GM19193 (cell line): ENCODE results near the gene SUFU.

Experiments
- POLR2A ChIP-seq: IDR thresholded peaks from 4 replicates; pipeline ENCODE4 v1.6.1; 2011; ENCODE audit not compliant: insufficient read depth, insufficient read length; ENCODE audit errors: extremely low read depth

The SUFU gene

DNA sequence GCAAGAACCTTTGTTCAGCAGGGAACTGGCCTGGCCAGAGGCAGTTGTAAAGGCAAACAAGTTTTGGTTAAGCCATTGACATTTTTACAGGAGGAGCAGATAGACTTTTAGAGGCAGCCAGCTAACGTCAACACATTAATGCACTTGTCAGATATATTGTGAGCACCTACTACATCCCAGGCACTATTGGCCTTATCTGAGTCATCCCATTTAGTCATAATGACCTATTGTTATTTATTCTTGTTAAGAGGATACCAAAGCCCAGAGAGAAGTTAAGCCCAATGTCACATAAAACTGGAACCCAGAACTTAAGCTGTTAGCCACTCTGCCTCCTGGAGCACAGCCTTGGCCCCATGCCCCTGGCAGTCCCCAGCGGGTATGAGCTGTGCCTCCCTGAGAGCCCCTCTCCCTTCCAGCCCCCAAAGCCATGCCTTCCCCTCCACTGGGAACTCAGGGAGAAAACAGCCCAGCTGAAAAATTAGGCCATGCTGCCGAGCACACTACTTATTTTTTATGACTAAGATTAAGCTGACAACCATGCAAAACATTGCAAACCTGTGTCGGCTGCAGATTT, 107.8 kb downstream of the SUFU start:
- TF ChIP-seq POLR2A = no peak

GRCh38 chr10:102612964-102613275, 109.1 kb downstream of the SUFU start:
- no peak for TF ChIP-seq POLR2A

DNA sequence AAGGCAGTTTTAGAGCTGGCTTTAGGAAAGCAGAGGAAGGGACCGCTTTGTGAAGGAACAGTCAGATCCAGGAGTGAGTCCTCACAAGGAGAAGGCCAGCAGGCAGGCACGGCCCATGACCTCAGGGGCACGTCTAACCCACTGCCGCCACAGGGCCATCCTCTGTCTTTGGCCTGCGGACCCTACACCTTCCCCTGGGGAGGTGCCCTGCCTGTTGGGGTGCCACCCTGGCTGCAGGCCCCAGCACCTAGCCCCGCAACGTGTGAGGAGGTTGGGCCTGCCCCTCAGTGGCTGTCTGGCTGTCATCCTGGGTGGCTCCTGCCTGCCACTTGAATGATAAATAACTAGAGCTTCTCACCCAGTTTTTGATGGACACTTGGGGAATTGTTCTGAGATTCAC, 109.5 kb downstream of the SUFU start:
- no peak for TF ChIP-seq POLR2A

DNA sequence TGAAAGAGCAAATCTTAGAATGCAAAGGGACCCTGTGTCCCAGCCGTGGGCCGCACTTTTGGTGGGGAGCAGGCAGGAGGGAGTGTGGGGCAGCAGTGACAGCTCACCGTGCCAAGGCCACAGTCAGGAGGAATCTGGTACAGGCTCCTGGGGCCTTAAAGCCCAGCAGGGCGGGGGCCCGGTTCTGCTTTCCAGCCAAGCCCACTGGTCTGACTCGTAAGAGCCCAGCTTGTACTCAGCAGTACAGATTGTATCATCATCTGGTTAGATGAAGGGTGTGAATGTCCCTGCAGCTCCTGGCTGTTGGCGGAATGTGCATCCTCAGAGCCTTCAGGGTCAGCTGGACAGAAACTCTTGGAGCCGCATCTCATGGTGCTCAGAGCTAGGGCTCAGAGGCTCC, 110.0 kb downstream of the SUFU start:
- no peak for TF ChIP-seq POLR2A

- no peak for TF ChIP-seq POLR2A
Measured at GRCh38 chr10:102614888-102615287, 111.1 kb downstream of the SUFU start.

- no peak for TF ChIP-seq POLR2A
Measured at GRCh38 chr10:102615361-102615760, 111.6 kb downstream of the SUFU start.

DNA sequence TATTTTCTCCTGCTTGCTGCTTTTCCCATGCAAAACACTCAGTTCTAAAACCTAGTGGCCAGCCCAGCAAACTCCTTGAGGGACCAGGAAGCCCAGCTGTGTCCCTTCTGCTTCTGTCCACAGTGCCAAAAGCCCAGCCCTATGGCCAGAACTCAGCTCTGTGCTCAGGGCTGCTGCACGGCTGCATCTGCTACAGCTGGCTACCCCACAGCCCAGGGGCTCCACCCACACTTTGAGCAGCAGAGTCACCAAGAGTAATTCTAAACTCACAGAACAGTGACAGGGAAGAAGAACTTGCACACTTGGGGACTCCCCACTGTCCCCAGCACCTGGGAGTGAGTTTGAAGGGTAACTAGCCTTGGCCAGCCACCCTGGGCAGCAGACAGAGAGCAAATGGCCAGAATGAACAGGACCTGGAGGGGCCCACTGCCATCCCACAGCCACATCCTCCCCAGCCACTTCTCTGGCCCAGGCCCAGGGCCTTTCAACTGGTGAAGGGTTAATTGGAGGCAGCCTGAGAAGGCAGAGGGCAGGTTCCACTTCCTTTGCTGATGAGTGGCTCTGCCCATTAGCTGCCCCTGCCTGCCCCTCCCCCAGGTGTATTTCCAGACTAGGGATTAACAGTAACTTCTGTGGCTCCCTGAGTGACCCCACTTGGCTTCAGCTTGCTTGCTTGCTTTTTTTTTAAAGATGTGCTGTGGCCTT, 112.4 kb downstream of the SUFU start:
- TF ChIP-seq POLR2A = no peak

DNA sequence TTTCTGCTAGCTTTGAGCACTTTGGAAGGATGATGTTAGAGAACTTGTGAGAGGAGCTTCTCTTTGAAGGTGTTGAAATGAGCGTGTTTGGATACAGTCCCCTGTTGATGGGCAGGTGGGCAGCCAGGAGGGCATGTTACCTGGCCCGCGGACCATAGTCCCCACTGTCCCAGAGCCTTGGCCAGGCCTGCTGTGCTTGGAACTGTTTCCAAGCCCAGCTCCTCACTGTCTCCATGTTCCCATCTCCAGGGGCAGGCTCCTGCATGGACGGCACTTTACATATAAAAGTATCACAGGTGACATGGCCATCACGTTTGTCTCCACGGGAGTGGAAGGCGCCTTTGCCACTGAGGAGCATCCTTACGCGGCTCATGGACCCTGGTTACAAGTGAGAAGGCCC, 113.3 kb downstream of the SUFU start:
- TF ChIP-seq POLR2A = no peak

GRCh38 chr10:102617816-102618215, 114.0 kb downstream of the SUFU start:
- no peak for TF ChIP-seq POLR2A

GRCh38 chr10:102619281-102619981, 115.7 kb downstream of the SUFU start:
- no peak for TF ChIP-seq POLR2A

- no peak for TF ChIP-seq POLR2A
Measured at GRCh38 chr10:102620138-102620590, 116.4 kb downstream of the SUFU start.

DNA sequence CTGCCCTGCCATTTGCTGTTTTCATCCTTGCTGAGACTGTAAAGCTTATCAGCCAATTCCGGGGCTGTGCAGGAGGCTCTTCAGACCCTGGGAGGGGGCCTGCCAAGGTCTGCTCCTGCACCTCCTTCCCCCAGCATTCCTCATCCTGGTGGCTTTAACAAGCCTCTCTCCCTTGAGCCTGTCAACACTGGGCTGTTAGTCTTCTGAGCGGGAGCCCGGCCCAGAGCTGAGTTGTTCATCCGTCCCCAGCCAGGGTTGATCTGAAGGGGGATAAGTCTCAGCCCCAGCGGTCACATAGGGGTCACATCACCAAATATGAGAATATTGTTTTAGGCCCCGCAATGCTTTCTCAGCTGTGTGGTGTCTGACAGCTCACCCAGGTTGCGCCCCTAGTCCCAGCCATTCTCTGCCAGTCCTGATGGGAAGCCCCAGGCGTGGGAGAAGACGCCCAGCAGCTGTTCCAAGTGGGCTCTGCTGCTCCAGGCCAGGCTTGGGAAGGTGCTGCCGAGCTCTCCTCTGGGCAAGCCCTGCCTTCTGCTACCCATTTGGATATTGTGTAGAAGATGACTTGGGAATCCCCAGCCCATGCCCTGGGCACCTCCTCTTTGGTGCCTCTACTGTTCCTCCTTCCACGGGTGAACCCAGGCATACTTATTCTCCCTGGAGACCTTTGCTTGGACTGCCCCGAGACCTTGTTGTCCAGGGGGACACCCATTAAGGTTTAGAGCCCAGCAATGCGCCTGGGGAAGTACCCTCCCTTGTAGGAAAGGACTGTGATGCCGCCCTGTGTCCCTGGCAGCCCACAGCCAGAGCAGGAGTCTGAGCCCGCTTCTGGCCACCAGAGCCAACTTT, 117.0 kb downstream of the SUFU start:
- TF ChIP-seq POLR2A = no peak

GRCh38 chr10:102621443-102622325, 117.9 kb downstream of the SUFU start:
- TF ChIP-seq POLR2A = no peak

DNA sequence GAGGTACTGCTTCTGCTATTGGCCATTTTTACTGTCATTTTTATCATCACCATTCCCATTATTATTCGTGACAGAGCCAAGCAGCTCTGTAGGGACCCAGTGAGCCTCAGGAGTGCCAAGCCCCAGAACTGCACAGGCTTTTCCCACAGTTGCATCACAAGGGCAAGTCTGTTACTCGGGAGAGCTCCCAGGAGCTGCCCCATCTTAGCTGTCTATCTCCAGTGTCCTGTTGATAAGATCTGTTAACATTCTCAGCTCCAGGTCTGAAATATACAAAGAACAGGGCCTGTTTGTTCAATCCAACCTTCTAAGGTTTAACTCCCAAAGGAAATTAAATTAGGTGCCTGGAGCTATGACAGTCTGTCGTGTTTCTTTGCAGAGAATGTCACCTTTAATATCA, 120.3 kb downstream of the SUFU start:
- no peak for TF ChIP-seq POLR2A

GRCh38 chr10:102624751-102625645, 121.2 kb downstream of the SUFU start:
- TF ChIP-seq POLR2A = no peak
